ENCODE data around the gene STAT3. TPM values are rescaled to one million over a fixed set of nuclear protein-coding genes. Genes with fewer than 3 reads are reported as not detected.

STAT3 gene
- total and polyA plus RNA-seq, 2 donors (not counting 1 experiment from before 2014, with no cell fraction given), result 50.1 to 140 TPM

DNA sequence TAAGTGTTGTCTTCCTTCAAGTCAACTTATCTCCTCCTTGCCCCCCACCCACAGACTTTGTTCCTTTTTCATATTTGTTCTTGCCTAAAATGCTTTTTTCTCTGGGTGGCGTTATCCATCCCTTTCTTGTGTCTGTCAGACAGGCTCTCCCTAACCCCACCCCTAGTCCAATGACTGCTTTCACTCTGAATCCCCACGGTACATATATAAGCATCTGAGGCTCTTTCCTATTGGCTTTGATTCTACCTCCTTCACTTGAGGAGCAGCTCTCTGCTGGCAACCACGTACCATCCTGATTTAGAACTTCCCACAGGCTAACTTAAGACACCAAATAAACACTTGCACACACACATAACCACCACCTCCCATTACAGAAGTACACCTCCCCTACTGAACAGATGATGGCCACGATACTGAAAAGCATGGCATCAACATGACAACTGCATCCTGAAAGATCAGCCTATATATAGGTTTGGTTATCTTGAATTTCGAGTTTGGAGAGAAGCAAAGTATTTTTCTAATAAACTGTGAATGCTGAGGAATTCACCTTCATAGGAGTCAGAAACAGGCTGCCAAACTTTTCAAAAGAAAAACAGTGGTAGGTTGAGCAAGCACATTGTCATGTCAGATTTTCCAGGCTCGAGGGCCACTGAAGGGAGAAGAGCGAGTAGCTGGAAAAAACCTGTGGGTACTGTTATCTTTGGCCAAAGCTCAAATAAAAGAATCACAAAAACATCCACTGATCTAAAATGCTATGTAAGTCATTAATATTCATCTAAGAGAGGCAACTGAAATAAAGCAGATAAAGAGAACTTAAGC is 24.3 kb downstream of the STAT3 start:
- intact Hi-C loops (cut with micrococcal nuclease), result no loop called here
- Histone ChIP-seq H3K79me2 (ENCODE audit: control insufficient read depth, insufficient read depth, low read length) (peaks cover 99% of the 10 kb centered on the region), H3K9me3 (ENCODE audit: control extremely low read depth in 1 of 3, control insufficient read depth in 2 of 3, insufficient read depth in 1 of 3, low read length in 2 of 3) (peaks cover 0 to under 1% (median 0%) of the 10 kb centered on the region in 3 donors), H3K9ac (ENCODE audit: low read length) (no peak overlapping the region), H3K4me2 (replicated peaks; ENCODE audit: low read depth, low read length, poor library complexity, severe bottlenecking) (no peak overlapping the region), H3K4me3 (ENCODE audit: control extremely low read depth in 1 of 5, extremely low read depth in 1 of 5, insufficient read depth in 1 of 5, low read depth in 2 of 5, low read length in 4 of 5) (no peak overlapping the region), H3K27ac (ENCODE audit: low read length in 2 of 2) (peak overlapping the region in 1 of 2 donors; percentile 29), H4K20me1 (ENCODE audit: control insufficient read depth, insufficient read depth, low read length, poor library complexity, severe bottlenecking) (peaks cover 86% of the 10 kb centered on the region), H3K4me1 (ENCODE audit: control insufficient read depth in 2 of 2, insufficient read depth in 2 of 2, low read length in 2 of 2) (peaks cover 16 to 20% of the 10 kb centered on the region in 2 donors), H3K36me3 (replicated peaks in 1 of 2; ENCODE audit: control extremely low read depth in 1 of 2, control insufficient read depth in 1 of 2, extremely low read depth in 1 of 2, insufficient read depth in 2 of 2, low read length in 1 of 2) (no peaks in the 10 kb centered on the region), H3K27me3 (replicated peaks in 1 of 4; ENCODE audit: control extremely low read depth in 1 of 4, control insufficient read depth in 3 of 4, insufficient read depth in 4 of 4, low read length in 3 of 4) (no peaks in the 10 kb centered on the region), H2AFZ (ENCODE audit: insufficient read depth, low read depth, low read length, poor library complexity, severe bottlenecking) (no peak overlapping the region)
- H3K9me3 Mint-ChIP-seq (ENCODE audit: insufficient read depth), result peaks cover 2% of the 10 kb centered on the region
- no peak for ATAC-seq (ENCODE audit: low read depth)
- TF ChIP-seq, protein P1, sequence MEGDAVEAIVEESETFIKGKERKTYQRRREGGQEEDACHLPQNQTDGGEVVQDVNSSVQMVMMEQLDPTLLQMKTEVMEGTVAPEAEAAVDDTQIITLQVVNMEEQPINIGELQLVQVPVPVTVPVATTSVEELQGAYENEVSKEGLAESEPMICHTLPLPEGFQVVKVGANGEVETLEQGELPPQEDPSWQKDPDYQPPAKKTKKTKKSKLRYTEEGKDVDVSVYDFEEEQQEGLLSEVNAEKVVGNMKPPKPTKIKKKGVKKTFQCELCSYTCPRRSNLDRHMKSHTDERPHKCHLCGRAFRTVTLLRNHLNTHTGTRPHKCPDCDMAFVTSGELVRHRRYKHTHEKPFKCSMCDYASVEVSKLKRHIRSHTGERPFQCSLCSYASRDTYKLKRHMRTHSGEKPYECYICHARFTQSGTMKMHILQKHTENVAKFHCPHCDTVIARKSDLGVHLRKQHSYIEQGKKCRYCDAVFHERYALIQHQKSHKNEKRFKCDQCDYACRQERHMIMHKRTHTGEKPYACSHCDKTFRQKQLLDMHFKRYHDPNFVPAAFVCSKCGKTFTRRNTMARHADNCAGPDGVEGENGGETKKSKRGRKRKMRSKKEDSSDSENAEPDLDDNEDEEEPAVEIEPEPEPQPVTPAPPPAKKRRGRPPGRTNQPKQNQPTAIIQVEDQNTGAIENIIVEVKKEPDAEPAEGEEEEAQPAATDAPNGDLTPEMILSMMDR (IDR thresholded peaks at IDR 0.05), result no peak
- no peak for TF ChIP-seq EZH2 (IDR thresholded peaks at IDR 0.05; ENCODE audit: borderline replicate concordance, insufficient read depth, low read depth, low read length, poor library complexity, severe bottlenecking)
- WGBS (ENCODE audit: insufficient coverage), result 70% methylated on average over 3 of the region's 7 CpGs
- CTCF ChIA-PET, result interaction anchor here (0.5 kb wide), 1 partner anchor 408 kb away, joined by 3 read pairs; no protein-coding TSS in a partner anchor
- no peaks in the 10 kb centered on the region for H3K27me3 Mint-ChIP-seq
- POLR2A ChIA-PET, result no interaction called here
- no peak for DNase-seq
- peak overlapping the region; percentile 62 for H3K27ac Mint-ChIP-seq
- peaks cover 65% of the 10 kb centered on the region for H3K4me1 Mint-ChIP-seq
- peak overlapping the region; percentile 9 for H3K4me3 Mint-ChIP-seq

DNA sequence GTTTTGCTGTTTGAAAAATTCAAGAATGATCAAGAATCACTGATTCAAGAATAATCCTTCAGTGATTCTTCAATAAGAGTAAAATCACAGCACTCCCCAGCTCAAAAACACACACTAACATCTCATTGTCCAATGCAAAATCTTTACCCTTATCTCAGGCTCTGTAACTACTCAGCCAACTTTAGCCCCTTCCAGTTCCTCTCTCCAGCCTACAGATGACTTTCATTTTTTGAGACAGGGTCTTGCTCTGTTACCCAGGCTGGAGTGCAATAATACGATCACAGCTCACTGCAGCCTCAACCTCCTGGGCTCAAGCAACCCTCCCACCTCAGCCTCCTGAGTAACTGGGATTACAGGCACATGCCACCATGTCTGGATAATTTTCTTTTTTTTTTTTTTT is 25.0 kb downstream of the STAT3 start:
- TF ChIP-seq, protein P1 (IDR thresholded peaks at IDR 0.05), result no peak
- no peak for TF ChIP-seq EZH2 (IDR thresholded peaks at IDR 0.05; ENCODE audit: borderline replicate concordance, insufficient read depth, low read depth, low read length, poor library complexity, severe bottlenecking)
- no peak for DNase-seq
- peaks cover 86% of the 10 kb centered on the region for H4K20me1 ChIP-seq (ENCODE audit: control insufficient read depth, insufficient read depth, low read length, poor library complexity, severe bottlenecking)
- peaks cover 24% of the 10 kb centered on the region in 2 donors for H3K4me1 ChIP-seq (ENCODE audit: control insufficient read depth in 2 of 2, insufficient read depth in 2 of 2, low read length in 2 of 2)
- Mint-ChIP-seq H3K4me3 (no peak overlapping the region), H3K27ac (no peak overlapping the region), H3K27me3 (no peaks in the 10 kb centered on the region), H3K9me3 (ENCODE audit: insufficient read depth) (peaks cover 2% of the 10 kb centered on the region), H3K4me1 (peaks cover 68% of the 10 kb centered on the region)
- H3K4me3 ChIP-seq (ENCODE audit: control extremely low read depth in 1 of 5, extremely low read depth in 1 of 5, insufficient read depth in 1 of 5, low read depth in 2 of 5, low read length in 4 of 5), result no peak overlapping the region
- H3K27me3 ChIP-seq (replicated peaks in 1 of 4; ENCODE audit: control extremely low read depth in 1 of 4, control insufficient read depth in 3 of 4, insufficient read depth in 4 of 4, low read length in 3 of 4), result no peaks in the 10 kb centered on the region
- POLR2A ChIA-PET, result no interaction called here
- no peak for ATAC-seq (ENCODE audit: low read depth)
- 29% methylated on average over 1 of the region's 1 CpG for WGBS (ENCODE audit: insufficient coverage)
- H2AFZ ChIP-seq (ENCODE audit: insufficient read depth, low read depth, low read length, poor library complexity, severe bottlenecking), result no peak overlapping the region
- peaks cover 99% of the 10 kb centered on the region for H3K79me2 ChIP-seq (ENCODE audit: control insufficient read depth, insufficient read depth, low read length)
- H3K4me2 ChIP-seq (replicated peaks; ENCODE audit: low read depth, low read length, poor library complexity, severe bottlenecking), result peak overlapping the region; percentile 1
- intact Hi-C loops (cut with micrococcal nuclease), result no loop called here
- no peak overlapping the region for H3K9ac ChIP-seq (ENCODE audit: low read length)
- CTCF ChIA-PET, result no interaction called here
- H3K27ac ChIP-seq (ENCODE audit: low read length in 2 of 2), result no peak overlapping the region
- H3K36me3 ChIP-seq (replicated peaks in 1 of 2; ENCODE audit: control extremely low read depth in 1 of 2, control insufficient read depth in 1 of 2, extremely low read depth in 1 of 2, insufficient read depth in 2 of 2, low read length in 1 of 2), result no peaks in the 10 kb centered on the region
- no peaks in the 10 kb centered on the region for H3K9me3 ChIP-seq (ENCODE audit: control extremely low read depth in 1 of 3, control insufficient read depth in 2 of 3, insufficient read depth in 1 of 3, low read length in 2 of 3)

Measured in B cell (primary cell).